ENCODE results near the gene IL17RC. TPM values are rescaled to one million over a fixed set of nuclear protein-coding genes. Genes with fewer than 3 reads are reported as not detected.
A peak's percentile ranks its signal among the peaks of the same experiment; 100 is the strongest.

IL17RC gene
- total RNA-seq, 1 donor from 2014 or later: 20.1 TPM

DNA sequence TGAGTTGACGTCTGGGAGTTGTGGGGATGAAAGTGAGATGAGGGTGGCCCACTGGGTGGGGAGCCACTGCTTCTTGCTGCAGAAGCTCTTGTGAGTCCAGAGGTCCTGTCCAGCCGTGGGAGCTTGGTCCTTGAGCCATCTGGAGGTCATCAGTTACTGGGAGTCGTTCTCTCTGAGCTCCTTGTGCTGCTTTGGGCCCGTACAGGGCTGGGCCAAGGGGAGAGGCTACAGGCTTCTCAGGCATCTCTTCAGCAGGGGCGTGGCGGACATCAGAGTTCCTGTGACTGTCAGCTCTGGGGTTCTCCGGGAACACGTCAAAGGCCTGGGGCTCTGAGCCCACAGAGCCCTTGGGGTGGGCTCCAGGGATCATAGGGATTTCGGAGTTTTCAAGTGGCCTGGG lies 32.7 kb downstream of the IL17RC start:
- Histone ChIP-seq H3K36me3 (ENCODE audit: insufficient read depth, low read length) (no peaks in the 10 kb centered on the region), H3K9me3 (ENCODE audit: insufficient read depth, low read depth, low read length) (no peaks in the 10 kb centered on the region), H3K9ac (ENCODE audit: low read length) (no peak overlapping the region), H3K4me3 (ENCODE audit: insufficient read depth, low read depth, low read length) (no peak overlapping the region), H3K4me1 (ENCODE audit: insufficient read depth, low read length) (peaks cover 11% of the 10 kb centered on the region), H4K20me1 (ENCODE audit: insufficient read depth, low read length) (no peaks in the 10 kb centered on the region), H3K79me2 (ENCODE audit: insufficient read depth, low read length) (no peaks in the 10 kb centered on the region), H3K4me2 (ENCODE audit: low read length) (no peak overlapping the region), H3K27ac (ENCODE audit: low read depth, low read length) (no peak overlapping the region), H3K27me3 (ENCODE audit: insufficient read depth, low read length) (no peaks in the 10 kb centered on the region), H2AFZ (ENCODE audit: low read depth, low read length) (no peak overlapping the region)
- H3K4me1 Mint-ChIP-seq (ENCODE audit: low read depth, unreplicated experiment): no peaks in the 10 kb centered on the region
- no peak overlapping the region for H3K4me3 Mint-ChIP-seq (ENCODE audit: unreplicated experiment)
- FAIRE-seq (no peak), DNase-seq (ENCODE audit: low read depth) (no peak)
- H3K27me3 Mint-ChIP-seq (ENCODE audit: low read depth, unreplicated experiment): peaks cover 18% of the 10 kb centered on the region
- H3K27ac Mint-ChIP-seq (ENCODE audit: unreplicated experiment): no peak overlapping the region
- H3K9me3 Mint-ChIP-seq (ENCODE audit: unreplicated experiment): no peaks in the 10 kb centered on the region
- H3K36me3 Mint-ChIP-seq (ENCODE audit: low read depth, unreplicated experiment): peaks cover 5% of the 10 kb centered on the region
- TF ChIP-seq, protein P1, sequence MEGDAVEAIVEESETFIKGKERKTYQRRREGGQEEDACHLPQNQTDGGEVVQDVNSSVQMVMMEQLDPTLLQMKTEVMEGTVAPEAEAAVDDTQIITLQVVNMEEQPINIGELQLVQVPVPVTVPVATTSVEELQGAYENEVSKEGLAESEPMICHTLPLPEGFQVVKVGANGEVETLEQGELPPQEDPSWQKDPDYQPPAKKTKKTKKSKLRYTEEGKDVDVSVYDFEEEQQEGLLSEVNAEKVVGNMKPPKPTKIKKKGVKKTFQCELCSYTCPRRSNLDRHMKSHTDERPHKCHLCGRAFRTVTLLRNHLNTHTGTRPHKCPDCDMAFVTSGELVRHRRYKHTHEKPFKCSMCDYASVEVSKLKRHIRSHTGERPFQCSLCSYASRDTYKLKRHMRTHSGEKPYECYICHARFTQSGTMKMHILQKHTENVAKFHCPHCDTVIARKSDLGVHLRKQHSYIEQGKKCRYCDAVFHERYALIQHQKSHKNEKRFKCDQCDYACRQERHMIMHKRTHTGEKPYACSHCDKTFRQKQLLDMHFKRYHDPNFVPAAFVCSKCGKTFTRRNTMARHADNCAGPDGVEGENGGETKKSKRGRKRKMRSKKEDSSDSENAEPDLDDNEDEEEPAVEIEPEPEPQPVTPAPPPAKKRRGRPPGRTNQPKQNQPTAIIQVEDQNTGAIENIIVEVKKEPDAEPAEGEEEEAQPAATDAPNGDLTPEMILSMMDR (IDR thresholded peaks at IDR 0.05; ENCODE audit: insufficient read depth, low read depth, low read length): no peak
- TF ChIP-seq EZH2 (IDR thresholded peaks at IDR 0.05; ENCODE audit: insufficient read depth, low read length): no peak

DNA sequence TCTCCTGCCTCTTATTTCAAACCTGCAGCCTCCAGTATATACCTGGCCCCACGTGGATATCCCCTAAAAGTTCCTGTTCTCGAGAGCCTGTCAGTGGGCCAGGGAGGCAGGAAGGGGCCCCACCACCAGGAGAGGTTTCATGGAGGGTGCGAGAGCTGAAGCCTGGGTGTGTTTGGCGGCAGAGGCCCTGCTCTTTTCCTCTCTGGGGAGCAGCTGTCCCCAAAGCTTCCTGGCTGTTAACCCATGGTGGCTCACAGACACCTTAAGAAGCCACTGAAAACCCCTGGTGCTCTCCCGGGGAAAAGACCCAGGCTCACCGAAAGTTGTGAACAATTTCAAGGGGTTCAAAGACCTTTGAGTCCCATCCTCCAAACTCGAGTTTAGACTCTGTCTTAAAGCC lies 34.2 kb downstream of the IL17RC start:
- Histone ChIP-seq H2AFZ (ENCODE audit: low read depth, low read length) (no peak overlapping the region), H3K9ac (ENCODE audit: low read length) (no peak overlapping the region), H3K4me3 (ENCODE audit: insufficient read depth, low read depth, low read length) (no peak overlapping the region), H4K20me1 (ENCODE audit: insufficient read depth, low read length) (no peaks in the 10 kb centered on the region), H3K27ac (ENCODE audit: low read depth, low read length) (no peak overlapping the region), H3K9me3 (ENCODE audit: insufficient read depth, low read depth, low read length) (no peaks in the 10 kb centered on the region), H3K4me2 (ENCODE audit: low read length) (peak overlapping the region; percentile 89), H3K79me2 (ENCODE audit: insufficient read depth, low read length) (no peaks in the 10 kb centered on the region), H3K27me3 (ENCODE audit: insufficient read depth, low read length) (no peaks in the 10 kb centered on the region), H3K4me1 (ENCODE audit: insufficient read depth, low read length) (peaks cover 11% of the 10 kb centered on the region), H3K36me3 (ENCODE audit: insufficient read depth, low read length) (no peaks in the 10 kb centered on the region)
- FAIRE-seq (no peak), DNase-seq (ENCODE audit: low read depth) (no peak)
- Mint-ChIP-seq H3K4me1 (ENCODE audit: low read depth, unreplicated experiment) (no peaks in the 10 kb centered on the region), H3K27ac (ENCODE audit: unreplicated experiment) (no peak overlapping the region), H3K27me3 (ENCODE audit: low read depth, unreplicated experiment) (peaks cover 22% of the 10 kb centered on the region), H3K4me3 (ENCODE audit: unreplicated experiment) (peak overlapping the region; percentile 76), H3K9me3 (ENCODE audit: unreplicated experiment) (no peaks in the 10 kb centered on the region), H3K36me3 (ENCODE audit: low read depth, unreplicated experiment) (peaks cover 5% of the 10 kb centered on the region)
- TF ChIP-seq, protein P1 (IDR thresholded peaks at IDR 0.05; ENCODE audit: insufficient read depth, low read depth, low read length): no peak
- TF ChIP-seq EZH2 (IDR thresholded peaks at IDR 0.05; ENCODE audit: insufficient read depth, low read length): no peak

DNA sequence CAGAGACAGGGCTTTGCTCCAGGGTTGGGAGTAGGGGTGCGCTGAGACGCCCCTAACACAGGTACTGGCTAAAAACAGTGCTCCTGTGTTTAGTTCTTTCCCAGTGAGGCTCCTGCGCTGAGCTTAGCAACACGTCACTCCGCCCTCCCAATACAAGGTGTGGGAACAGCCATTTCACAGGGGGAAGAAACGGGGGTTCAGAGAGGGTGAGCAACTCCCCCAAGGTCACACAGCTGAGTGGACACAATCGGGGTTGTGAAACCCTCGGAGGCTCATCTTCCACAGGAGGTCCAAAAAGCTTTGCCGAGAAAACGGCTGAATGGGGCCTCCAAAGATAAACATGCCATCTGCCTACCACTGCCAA lies 34.7 kb downstream of the IL17RC start:
- H3K36me3 ChIP-seq (ENCODE audit: insufficient read depth, low read length): no peaks in the 10 kb centered on the region
- H3K9me3 ChIP-seq (ENCODE audit: insufficient read depth, low read depth, low read length): no peaks in the 10 kb centered on the region
- H3K27me3 ChIP-seq (ENCODE audit: insufficient read depth, low read length): no peaks in the 10 kb centered on the region
- H3K4me2 ChIP-seq (ENCODE audit: low read length): peak overlapping the region; percentile 89
- peak overlapping the region; percentile 66 for H3K4me3 ChIP-seq (ENCODE audit: insufficient read depth, low read depth, low read length)
- H3K79me2 ChIP-seq (ENCODE audit: insufficient read depth, low read length): no peaks in the 10 kb centered on the region
- H3K9ac ChIP-seq (ENCODE audit: low read length): peak overlapping the region; percentile 56
- no peak for FAIRE-seq
- H3K4me1 ChIP-seq (ENCODE audit: insufficient read depth, low read length): peaks cover 11% of the 10 kb centered on the region
- Mint-ChIP-seq H3K4me3 (ENCODE audit: unreplicated experiment) (peak overlapping the region; percentile 76), H3K4me1 (ENCODE audit: low read depth, unreplicated experiment) (no peaks in the 10 kb centered on the region), H3K27ac (ENCODE audit: unreplicated experiment) (no peak overlapping the region), H3K9me3 (ENCODE audit: unreplicated experiment) (no peaks in the 10 kb centered on the region), H3K36me3 (ENCODE audit: low read depth, unreplicated experiment) (peaks cover 5% of the 10 kb centered on the region), H3K27me3 (ENCODE audit: low read depth, unreplicated experiment) (peaks cover 22% of the 10 kb centered on the region)
- no peak overlapping the region for H3K27ac ChIP-seq (ENCODE audit: low read depth, low read length)
- H4K20me1 ChIP-seq (ENCODE audit: insufficient read depth, low read length): no peaks in the 10 kb centered on the region
- DNase-seq (ENCODE audit: low read depth): no peak
- no peak for TF ChIP-seq EZH2 (IDR thresholded peaks at IDR 0.05; ENCODE audit: insufficient read depth, low read length)
- TF ChIP-seq, protein P1 (IDR thresholded peaks at IDR 0.05; ENCODE audit: insufficient read depth, low read depth, low read length): no peak
- peak overlapping the region; percentile 77 for H2AFZ ChIP-seq (ENCODE audit: low read depth, low read length)
